ENCODE data around the gene FHIT.

- TF ChIP-seq CTCF (IDR thresholded peaks at IDR 0.05): no peak
- TF ChIP-seq POLR2A (IDR thresholded peaks at IDR 0.05): no peak
Measured at GRCh38 chr3:60839246-60839645, 412.0 kb downstream of the FHIT start.

Measured in Peyer's patch (tissue), 4 donors.